HepG2 (cell line): ENCODE results near the gene MRPL39. TPM values are rescaled to one million over a fixed set of nuclear protein-coding genes. Genes with fewer than 3 reads are reported as not detected.
"Not testable (repeated sequence)": the region's sequence is repeated elsewhere in the genome, so short reads cannot be mapped to it uniquely, and the experiment has no call there.

Experiments used
- ATAC-seq: fragments of 200-7000 bp; cut with Tn5 transposase; 3 replicates; pipeline ENCODE4 v1.9.1; 2020; ENCODE audit warnings: mild to moderate bottlenecking, moderate library complexity
- BruUV-seq: library from RNA; stranded (reverse); fragments of 400-500 nt; replicated peaks from 2 replicates; lab custom pipeline; 2021; lab: Mats Ljungman, UMichigan
- CTCF ChIA-PET: fragments of 300-600 bp; formaldehyde crosslinking; extraction: SDS; loops from one replicate; lab custom pipeline; 2021; ENCODE audit warnings: low total read pairs, inconsistent platforms, low intra/inter-chr PET ratio; lab: Yijun Ruan, JAX
- POLR2A ChIA-PET: fragments of 350-600 bp; sonication (Branson Sonifier 250); formaldehyde crosslinking; loops from one replicate; lab custom pipeline; 2020; ENCODE audit warnings: antibody characterized with exemption, inconsistent platforms; lab: Yijun Ruan, JAX
- DNase-seq: peaks from one replicate; pipeline ENCODE4 v3.0.0-alpha.2; 2015; ENCODE audit warnings: low spot score
- FAIRE-seq: peaks from 3 replicates; lab custom pipeline; 2011; peaks lifted over from hg19 to GRCh38; lab: Jason Lieb, UNC
- H2AFZ ChIP-seq: one replicate; pipeline ENCODE4 v1.6.1; 2011; ENCODE audit warnings: low read length, inconsistent platforms
- H3K27ac ChIP-seq: fragments of 300-600 bp; 3 replicates; pipeline ENCODE4 v1.8.0; 2011; ENCODE audit warnings: mixed run types, mild to moderate bottlenecking, mixed read lengths, low read length, inconsistent platforms; ENCODE audit not compliant: insufficient read depth; ENCODE audit errors: extremely low read length
- H3K27me3 ChIP-seq, 2 experiments: fragments of 200-600 bp in 1 of 2; 2 replicates in 1 of 2; 3 replicates in 1 of 2; pipeline versions ENCODE4 v1.6.0 to v1.8.0; 2011; ENCODE audit warnings: low read length in 2 of 2, mild to moderate bottlenecking in 2 of 2, moderate library complexity in 2 of 2, inconsistent platforms in 1 of 2; ENCODE audit not compliant: insufficient read depth in 2 of 2, control insufficient read depth in 1 of 2
- H3K36me3 ChIP-seq, 2 experiments: fragments of 200-600 bp in 1 of 2; replicated peaks in 1 of 2; 2 replicates in 1 of 2; 3 replicates in 1 of 2; pipeline versions ENCODE4 v1.5.1 to v1.8.0; 2011; ENCODE audit warnings: low read length in 2 of 2, inconsistent platforms in 1 of 2; ENCODE audit not compliant: insufficient read depth in 2 of 2, control insufficient read depth in 1 of 2
- H3K4me1 ChIP-seq: 2 replicates; pipeline ENCODE4 v1.5.1; 2012; ENCODE audit warnings: low read length, inconsistent platforms; ENCODE audit not compliant: insufficient read depth
- H3K4me2 ChIP-seq: 2 replicates; pipeline ENCODE4 v1.6.0; 2011; ENCODE audit warnings: low read depth, low read length, inconsistent platforms
- H3K4me3 ChIP-seq, 3 experiments: fragments of 200-600 bp in 1 of 3; sonication (generic), shearing (Covaris generic) in 1 of 3; replicated peaks in 1 of 3; 2 replicates each; pipeline ENCODE4 v1.5.1; 2011 to 2016; ENCODE audit warnings: low read length in 3 of 3, inconsistent platforms in 2 of 3, low read depth in 2 of 3, mild to moderate bottlenecking in 2 of 3, control low read depth in 1 of 3, mixed read lengths in 1 of 3; ENCODE audit not compliant: insufficient read depth in 1 of 3
- H3K79me2 ChIP-seq: one replicate; pipeline ENCODE4 v1.6.1; 2011; ENCODE audit warnings: low read length, inconsistent platforms; ENCODE audit not compliant: insufficient read depth
- H3K9ac ChIP-seq: 2 replicates; pipeline ENCODE4 v1.6.0; 2011; ENCODE audit warnings: mild to moderate bottlenecking, low read depth, low read length, inconsistent platforms; ENCODE audit not compliant: insufficient read depth
- H3K9me3 ChIP-seq: 2 replicates; pipeline ENCODE4 v1.5.1; 2012; ENCODE audit warnings: mild to moderate bottlenecking, low read length
- H4K20me1 ChIP-seq: 2 replicates; pipeline ENCODE4 v1.6.0; 2011; ENCODE audit warnings: inconsistent platforms, mild to moderate bottlenecking, low read length, moderate library complexity; ENCODE audit not compliant: insufficient read depth
- CEBPB ChIP-seq: IDR thresholded peaks from 2 replicates; pipeline ENCODE4 v1.6.1; 2011; ENCODE audit warnings: low read depth, low read length, improper control_type of control experiment, borderline replicate concordance
- CREM ChIP-seq, 2 experiments: sonication (generic) in 1 of 2; formaldehyde crosslinking in 1 of 2; IDR thresholded peaks; 2 replicates each; pipeline versions ENCODE4 v1.4.0 to v1.6.1; 2016 to 2020; ENCODE audit warnings: antibody characterized with exemption in 1 of 2, mild to moderate bottlenecking in 1 of 2, missing genetic modification reagents in 1 of 2
- GATAD2A ChIP-seq: IDR thresholded peaks from 2 replicates; pipeline ENCODE4 v1.6.1; 2016
- HBP1 ChIP-seq: IDR thresholded peaks from 2 replicates; pipeline ENCODE4 v1.6.1; 2016; ENCODE audit warnings: low read depth, control low read depth
- IKZF5 ChIP-seq: IDR thresholded peaks from 2 replicates; pipeline ENCODE4 v1.6.1; 2018; ENCODE audit warnings: missing genetic modification reagents, mild to moderate bottlenecking, missing compliant biosample characterization
- KLF11 ChIP-seq: IDR thresholded peaks from 2 replicates; pipeline ENCODE4 v1.6.1; 2016; ENCODE audit warnings: missing compliant biosample characterization
- MXD3 ChIP-seq: IDR thresholded peaks from 2 replicates; pipeline ENCODE4 v1.6.1; 2016; ENCODE audit warnings: mild to moderate bottlenecking, missing biosample characterization, missing genetic modification reagents
- SRY ChIP-seq: sonication (generic); formaldehyde crosslinking; IDR thresholded peaks from 2 replicates; pipeline ENCODE4 v1.8.0; 2022; ENCODE audit warnings: mild to moderate bottlenecking, missing genetic modification reagents
- ZFP41 ChIP-seq: sonication (generic); formaldehyde crosslinking; IDR thresholded peaks from 2 replicates; pipeline ENCODE4 v1.4.0; 2020; ENCODE audit warnings: mild to moderate bottlenecking, missing genetic modification reagents, borderline replicate concordance
- ZKSCAN1 ChIP-seq: fragments of 150-350 bp; IDR thresholded peaks from 2 replicates; pipeline ENCODE4 v1.6.1; 2014; ENCODE audit warnings: low read length
- ZNF816 ChIP-seq: sonication (generic); formaldehyde crosslinking; IDR thresholded peaks from 2 replicates; pipeline ENCODE4 v1.8.0; 2022; ENCODE audit warnings: missing genetic modification reagents, mild to moderate bottlenecking, borderline replicate concordance
- WGBS: methylation state at CpG from one replicate; pipeline ENCODE4 v1.1.6; 2017; ENCODE audit warnings: low lambda C conversion rate; 5-methylcytosine and 5-hydroxymethylcytosine counted together
- in situ Hi-C: cut with HindIII; loops from 2 replicates; pipeline ENCODE4 v1.10.0; 2017; ENCODE audit warnings: low pct_unique_long_range_greater_than_20kb; ENCODE audit not compliant: extremely low pct_ligation_motif_present
- intact Hi-C: fragments of 100-400 bp; cut with micrococcal nuclease; formaldehyde crosslinking; loops from one replicate; pipeline ENCODE4 v1.10.0; 2022; ENCODE audit not compliant: unreplicated experiment
- polyA plus RNA-seq, 8 experiments: library from polyadenylated mRNA; depleted of rRNA in 3 of 8; stranded (reverse) in 7 of 8; unstranded in 1 of 8; fragments of >200 nt; fragmentation: Illumina TruSeq in 4 of 8; extraction: Trizol in 4 of 8; gene quantifications; 2 replicates each; pipeline versions ENCODE4 v1.2.1 to v1.2.3, GENCODE V29; 2011 to 2016; ENCODE audit warnings: low read depth in 4 of 8, missing spikeins in 1 of 8, mixed read lengths in 1 of 8; ENCODE audit not compliant: insufficient read depth in 1 of 8
- total RNA-seq, 5 experiments: library from RNA; depleted of rRNA; stranded (reverse); fragments of >200 nt; fragmentation: Illumina TruSeq; extraction: Trizol; gene quantifications; 2 replicates each; pipeline ENCODE4 v1.2.3, GENCODE V29; 2016; ENCODE audit warnings: low read depth in 1 of 5

The MRPL39 gene
- total and polyA plus RNA-seq, 2 of the 13 experiments (the other 11 are each of a cell fraction or from before 2014, with no cell fraction given), result 29.1 to 91.2 TPM

- Histone ChIP-seq H3K4me2 (no peak overlapping the region), H3K36me3 (no peaks in the 10 kb centered on the region), H3K4me1 (no peaks in the 10 kb centered on the region), H3K27me3 (0 out of 5 replicates have a peak, but pooled peaks cover 0 to 4% of the 10 kb centered on the region in 2 experiments), H3K9me3 (no peaks in the 10 kb centered on the region), H3K4me3 (no peak overlapping the region), H3K9ac (no peak overlapping the region), H4K20me1 (no peaks in the 10 kb centered on the region), H3K27ac (no peak overlapping the region), H3K79me2 (no peaks in the 10 kb centered on the region), H2AFZ (no peak overlapping the region)
- DNase-seq (no peak), FAIRE-seq (no peak), ATAC-seq (no peak)
- 0% methylated on average over 1 of the region's 2 CpGs for WGBS
- ChIA-PET POLR2A (no interaction called here), CTCF (no interaction called here)
- in situ Hi-C loops, result no loop called here
- BruUV-seq, result no TSS peak
- intact Hi-C loops, result no loop called here
- TF ChIP-seq GATAD2A (no peak), ZFP41 (CRISPR knock-in tag) (no peak), MXD3 (CRISPR knock-in tag) (no peak), KLF11 (no peak), ZKSCAN1 (no peak), CEBPB (no peak), ZNF816 (CRISPR knock-in tag) (no peak), HBP1 (no peak), IKZF5 (no peak), CREM (IDR thresholded peaks at IDR 0.05) (no peak), CREM (CRISPR knock-in tag; IDR thresholded peaks at IDR 0.05) (no peak), SRY (no peak)
These were observed 19.5 kb upstream of the MRPL39 start for GRCh38 chr21:25626757-25627156.

GRCh38 chr21:25625776-25626555, 18.7 kb upstream of the MRPL39 start:
- H3K79me2 ChIP-seq, H2AFZ ChIP-seq, H3K9me3 ChIP-seq, H3K27me3 ChIP-seq, ATAC-seq, H3K9ac ChIP-seq, H4K20me1 ChIP-seq, POLR2A ChIA-PET, in situ Hi-C loops, DNase-seq, H3K4me2 ChIP-seq, H3K36me3 ChIP-seq, H3K4me3 ChIP-seq, CTCF ChIA-PET, H3K27ac ChIP-seq, H3K4me1 ChIP-seq, BruUV-seq, FAIRE-seq, intact Hi-C loops: not testable (repeated sequence)
- WGBS, result 46% methylated on average over 10 of the region's 11 CpGs
